Thoracic aorta (tissue), 2 donors: ENCODE data around the gene F13A1. TPM values are rescaled to one million over a fixed set of nuclear protein-coding genes. Genes with fewer than 3 reads are reported as not detected.

Source experiments
- ATAC-seq: fragments of 150-250 bp; one replicate; pipeline ENCODE4 v1.8.0; 2017; ENCODE audit warnings: low read depth; ENCODE audit not compliant: insufficient number of reproducible peaks, low FRiP score
- DNase-seq: peaks from one replicate; pipeline ENCODE4 v3.0.0-alpha.2; 2020; ENCODE audit warnings: low spot score
- H3K27ac ChIP-seq, 2 donors: fragments of 200-600 bp; sonication (generic); 1 replicate in 1 of 2; 2 replicates in 1 of 2; pipeline ENCODE4 v1.5.1; 2016; ENCODE audit warnings: mild to moderate bottlenecking in 2 of 2, moderate library complexity in 2 of 2
- H3K27me3 ChIP-seq: fragments of 200-600 bp; sonication (generic); replicated peaks from 2 replicates; pipeline ENCODE4 v1.6.0; 2016; ENCODE audit warnings: mild to moderate bottlenecking; ENCODE audit not compliant: insufficient read depth
- H3K36me3 ChIP-seq: fragments of 200-600 bp; sonication (generic); one replicate; pipeline ENCODE4 v1.5.1; 2016
- H3K4me1 ChIP-seq, 2 donors: fragments of 200-600 bp; sonication (generic); 1 replicate in 1 of 2; 2 replicates in 1 of 2; pipeline versions ENCODE4 v1.5.1 to v1.6.0; 2016; ENCODE audit warnings: low read depth in 2 of 2, mild to moderate bottlenecking in 1 of 2; ENCODE audit not compliant: control insufficient read depth in 1 of 2
- H3K4me3 ChIP-seq: fragments of 200-600 bp; sonication (generic); 2 replicates; pipeline ENCODE4 v1.5.1; 2016; ENCODE audit warnings: mild to moderate bottlenecking
- H3K9me3 ChIP-seq: fragments of 200-600 bp; sonication (generic); 2 replicates; pipeline ENCODE4 v1.5.1; 2016
- total RNA-seq, 2 donors: library from RNA; depleted of rRNA; stranded (reverse); fragments of >200 nt; gene quantifications; one replicate each; pipeline versions ENCODE4 v1.1.0 to v1.2.3, GENCODE V29; 2016
- TF ChIP-seq, protein P1 (sequence below): fragments of 200-600 bp; sonication (generic); IDR thresholded peaks from one replicate; pipeline ENCODE4 v1.5.1; 2019; ENCODE audit warnings: antibody characterized with exemption

Gene F13A1
- total RNA-seq, 2 donors from 2014 or later, result 156 to 228 TPM

- TF ChIP-seq, protein P1, sequence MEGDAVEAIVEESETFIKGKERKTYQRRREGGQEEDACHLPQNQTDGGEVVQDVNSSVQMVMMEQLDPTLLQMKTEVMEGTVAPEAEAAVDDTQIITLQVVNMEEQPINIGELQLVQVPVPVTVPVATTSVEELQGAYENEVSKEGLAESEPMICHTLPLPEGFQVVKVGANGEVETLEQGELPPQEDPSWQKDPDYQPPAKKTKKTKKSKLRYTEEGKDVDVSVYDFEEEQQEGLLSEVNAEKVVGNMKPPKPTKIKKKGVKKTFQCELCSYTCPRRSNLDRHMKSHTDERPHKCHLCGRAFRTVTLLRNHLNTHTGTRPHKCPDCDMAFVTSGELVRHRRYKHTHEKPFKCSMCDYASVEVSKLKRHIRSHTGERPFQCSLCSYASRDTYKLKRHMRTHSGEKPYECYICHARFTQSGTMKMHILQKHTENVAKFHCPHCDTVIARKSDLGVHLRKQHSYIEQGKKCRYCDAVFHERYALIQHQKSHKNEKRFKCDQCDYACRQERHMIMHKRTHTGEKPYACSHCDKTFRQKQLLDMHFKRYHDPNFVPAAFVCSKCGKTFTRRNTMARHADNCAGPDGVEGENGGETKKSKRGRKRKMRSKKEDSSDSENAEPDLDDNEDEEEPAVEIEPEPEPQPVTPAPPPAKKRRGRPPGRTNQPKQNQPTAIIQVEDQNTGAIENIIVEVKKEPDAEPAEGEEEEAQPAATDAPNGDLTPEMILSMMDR, result no peak
- Histone ChIP-seq H3K4me1 (no peaks in the 10 kb centered on the region), H3K4me3 (no peak overlapping the region), H3K27me3 (no peaks in the 10 kb centered on the region), H3K36me3 (no peaks in the 10 kb centered on the region), H3K9me3 (no peaks in the 10 kb centered on the region), H3K27ac (no peak overlapping the region)
- DNase-seq (no peak), ATAC-seq (no peak)
Measured at GRCh38 chr6:6123803-6124202, 196.7 kb downstream of the F13A1 start.

DNA sequence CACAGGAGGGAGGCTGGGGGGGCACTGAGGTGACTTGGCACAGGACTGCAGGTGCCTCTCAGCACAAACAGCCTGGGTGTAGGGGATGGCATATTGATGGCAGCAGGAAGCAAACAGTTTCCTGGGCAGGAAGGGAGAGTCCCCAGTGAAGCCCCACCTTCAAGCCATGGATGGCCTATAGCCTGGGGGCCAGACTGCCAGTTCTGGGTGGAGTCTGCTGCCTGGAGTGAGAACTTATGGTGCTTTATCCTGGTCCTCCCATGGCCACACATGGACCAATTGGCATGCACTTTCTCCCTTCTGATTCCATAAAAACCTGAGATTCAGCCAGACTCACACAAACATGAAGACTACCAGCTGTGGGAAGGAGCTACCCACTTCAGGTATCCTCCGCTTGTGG is 198.5 kb downstream of the F13A1 start:
- Histone ChIP-seq H3K9me3 (no peaks in the 10 kb centered on the region), H3K4me3 (no peak overlapping the region), H3K36me3 (no peaks in the 10 kb centered on the region), H3K4me1 (no peaks in the 10 kb centered on the region), H3K27ac (no peak overlapping the region), H3K27me3 (no peaks in the 10 kb centered on the region)
- no peak for DNase-seq
- TF ChIP-seq, protein P1, result no peak
- ATAC-seq, result no peak

- TF ChIP-seq, protein P1, result no peak
- H3K4me3 ChIP-seq, result no peak overlapping the region
- DNase-seq (no peak), ATAC-seq (no peak)
- H3K27me3 ChIP-seq, result no peaks in the 10 kb centered on the region
- H3K36me3 ChIP-seq, result no peaks in the 10 kb centered on the region
- H3K27ac ChIP-seq, result no peak overlapping the region
- no peaks in the 10 kb centered on the region for H3K4me1 ChIP-seq
- H3K9me3 ChIP-seq, result no peaks in the 10 kb centered on the region
Measured at GRCh38 chr6:6105472-6106036, 214.9 kb downstream of the F13A1 start.
